ENCODE results near the gene PLCXD3.

PLCXD3 gene

DNA sequence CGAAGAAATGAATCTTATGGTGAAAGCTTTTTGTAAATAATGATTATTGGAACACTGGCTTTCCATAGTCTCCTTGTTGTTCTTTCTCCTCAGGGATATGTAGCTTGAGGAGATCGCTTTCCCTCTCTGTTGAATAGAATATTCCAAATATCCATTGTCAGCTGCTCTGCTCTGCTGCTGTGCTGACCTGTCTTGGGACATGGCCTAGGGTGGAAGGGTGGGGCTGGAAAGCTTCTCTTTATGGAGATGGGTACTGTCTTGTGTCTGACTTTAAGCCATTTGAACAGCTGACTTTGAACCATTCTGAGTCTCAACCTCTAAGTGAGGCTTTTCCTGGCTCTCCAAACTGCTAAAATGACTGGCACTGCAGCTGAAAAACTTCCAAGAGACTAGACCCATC is 135.8 kb downstream of the PLCXD3 start:
- TF ChIP-seq, protein P1, sequence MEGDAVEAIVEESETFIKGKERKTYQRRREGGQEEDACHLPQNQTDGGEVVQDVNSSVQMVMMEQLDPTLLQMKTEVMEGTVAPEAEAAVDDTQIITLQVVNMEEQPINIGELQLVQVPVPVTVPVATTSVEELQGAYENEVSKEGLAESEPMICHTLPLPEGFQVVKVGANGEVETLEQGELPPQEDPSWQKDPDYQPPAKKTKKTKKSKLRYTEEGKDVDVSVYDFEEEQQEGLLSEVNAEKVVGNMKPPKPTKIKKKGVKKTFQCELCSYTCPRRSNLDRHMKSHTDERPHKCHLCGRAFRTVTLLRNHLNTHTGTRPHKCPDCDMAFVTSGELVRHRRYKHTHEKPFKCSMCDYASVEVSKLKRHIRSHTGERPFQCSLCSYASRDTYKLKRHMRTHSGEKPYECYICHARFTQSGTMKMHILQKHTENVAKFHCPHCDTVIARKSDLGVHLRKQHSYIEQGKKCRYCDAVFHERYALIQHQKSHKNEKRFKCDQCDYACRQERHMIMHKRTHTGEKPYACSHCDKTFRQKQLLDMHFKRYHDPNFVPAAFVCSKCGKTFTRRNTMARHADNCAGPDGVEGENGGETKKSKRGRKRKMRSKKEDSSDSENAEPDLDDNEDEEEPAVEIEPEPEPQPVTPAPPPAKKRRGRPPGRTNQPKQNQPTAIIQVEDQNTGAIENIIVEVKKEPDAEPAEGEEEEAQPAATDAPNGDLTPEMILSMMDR (IDR thresholded peaks at IDR 0.05), result no peak

DNA sequence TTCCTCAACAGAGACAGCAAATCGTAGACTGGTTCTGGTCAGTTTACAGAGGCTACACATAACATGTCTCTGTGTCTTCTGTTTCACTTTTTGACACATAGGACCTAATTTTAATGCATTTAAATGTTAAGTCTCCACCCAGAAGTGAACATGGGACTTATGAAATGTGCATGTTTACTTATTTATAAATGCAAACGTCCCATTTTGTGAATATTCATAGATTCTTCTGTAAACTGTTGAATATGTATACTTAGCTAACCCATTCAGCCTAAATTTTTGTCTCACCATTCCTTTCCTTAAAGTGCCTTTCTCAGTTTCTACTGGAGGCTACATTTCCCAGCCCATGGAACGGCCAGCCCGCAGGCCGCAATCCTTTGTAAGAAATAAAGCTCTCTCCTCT is 137.2 kb downstream of the PLCXD3 start:
- TF ChIP-seq, protein P1 (IDR thresholded peaks at IDR 0.05), result no peak

DNA sequence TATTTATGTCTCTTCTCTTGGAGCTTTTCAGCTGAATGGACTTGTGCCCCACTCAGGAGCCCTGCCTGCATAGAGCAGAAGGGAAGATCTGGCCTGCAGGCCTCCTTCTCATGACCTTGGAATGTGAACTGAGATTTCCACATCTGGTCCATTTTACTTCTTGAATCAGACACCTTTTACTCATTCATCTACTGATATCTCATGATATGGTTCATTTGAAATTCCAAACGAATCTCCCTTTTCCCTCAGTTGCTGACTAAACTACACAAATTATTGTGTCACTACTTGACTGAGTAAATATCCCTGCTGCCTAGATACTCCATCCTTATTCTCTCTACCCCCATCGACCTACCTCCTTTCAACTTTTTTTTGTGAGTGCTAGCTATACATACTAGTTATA is 138.7 kb downstream of the PLCXD3 start:
- TF ChIP-seq, protein P1 (IDR thresholded peaks at IDR 0.05), result no peak

DNA sequence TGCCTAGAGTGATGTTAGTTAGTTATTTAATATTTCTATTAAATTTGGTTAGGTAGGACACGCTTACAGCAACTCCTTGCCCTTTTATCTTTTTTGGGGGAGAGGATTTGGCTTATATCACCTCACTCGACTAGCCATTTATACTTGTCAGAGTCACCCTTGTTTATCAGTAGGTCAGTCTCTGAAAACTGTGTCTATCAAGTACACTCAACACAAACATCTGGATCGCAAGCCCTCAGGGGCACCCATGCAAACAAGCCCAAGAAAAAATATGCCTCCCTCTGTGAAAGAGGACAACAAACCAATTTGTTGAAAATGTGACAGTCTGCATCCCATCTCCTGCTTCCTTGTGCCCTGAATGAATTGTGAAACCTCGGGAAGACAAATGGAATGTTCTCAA is 139.9 kb downstream of the PLCXD3 start:
- TF ChIP-seq, protein P1 (IDR thresholded peaks at IDR 0.05), result no peak

DNA sequence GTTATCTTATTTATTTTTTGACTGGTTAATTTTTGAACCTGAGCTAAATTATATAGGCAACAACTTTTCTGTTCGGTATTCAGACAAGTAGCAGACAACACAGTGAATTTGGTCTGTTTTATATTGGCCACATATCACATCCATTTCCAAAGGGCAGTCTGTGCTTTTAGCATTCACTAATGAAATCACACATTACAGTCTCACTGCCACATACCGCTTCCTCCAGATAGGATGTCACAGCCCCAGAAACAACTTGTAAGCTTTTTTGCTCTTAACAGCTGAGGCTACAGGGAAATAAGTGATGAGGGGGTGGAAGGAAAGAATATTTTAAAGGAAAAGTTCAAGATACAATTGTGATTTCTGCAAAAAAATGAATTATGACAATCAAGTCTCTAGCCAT is 140.6 kb downstream of the PLCXD3 start:
- TF ChIP-seq, protein P1 (IDR thresholded peaks at IDR 0.05), result no peak

DNA sequence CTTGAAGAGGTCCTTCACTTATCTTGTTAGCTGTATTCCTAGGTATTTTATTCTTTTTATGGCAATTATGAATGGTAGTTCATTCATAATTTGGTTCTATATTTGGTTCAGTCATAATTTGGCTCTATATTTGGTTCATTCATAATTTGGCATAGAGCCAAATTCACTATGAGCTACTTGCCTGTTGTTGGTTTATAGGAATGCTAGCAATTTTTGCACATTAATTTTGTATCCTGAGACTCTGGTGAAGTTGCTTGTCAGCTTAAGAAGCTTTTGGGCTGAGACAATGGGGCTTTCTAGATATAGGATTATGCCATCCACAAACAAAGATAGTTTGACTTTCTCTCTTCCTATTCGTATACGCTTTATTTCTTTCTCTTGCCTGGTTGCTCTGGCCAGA is 142.2 kb downstream of the PLCXD3 start:
- TF ChIP-seq, protein P1 (IDR thresholded peaks at IDR 0.05), result no peak

DNA sequence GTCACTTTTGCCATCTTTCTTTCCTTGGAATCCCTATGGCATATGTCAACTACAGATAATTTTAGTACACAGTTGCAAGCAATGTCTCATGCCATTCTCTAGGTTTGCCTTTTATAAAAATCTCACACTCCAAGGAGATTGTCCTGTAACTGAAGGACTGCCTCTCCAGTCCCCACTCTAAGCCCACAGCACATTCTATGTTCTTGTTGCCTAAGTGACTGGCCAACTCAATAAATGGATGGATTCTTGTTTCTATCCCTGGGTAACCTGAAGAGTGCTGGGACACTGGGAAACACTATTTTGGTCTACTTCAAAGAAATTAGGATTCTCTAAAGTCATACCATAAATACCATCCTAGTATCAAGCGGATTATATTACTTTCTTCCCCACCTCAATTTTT is 145.0 kb downstream of the PLCXD3 start:
- TF ChIP-seq, protein P1 (IDR thresholded peaks at IDR 0.05), result no peak

DNA sequence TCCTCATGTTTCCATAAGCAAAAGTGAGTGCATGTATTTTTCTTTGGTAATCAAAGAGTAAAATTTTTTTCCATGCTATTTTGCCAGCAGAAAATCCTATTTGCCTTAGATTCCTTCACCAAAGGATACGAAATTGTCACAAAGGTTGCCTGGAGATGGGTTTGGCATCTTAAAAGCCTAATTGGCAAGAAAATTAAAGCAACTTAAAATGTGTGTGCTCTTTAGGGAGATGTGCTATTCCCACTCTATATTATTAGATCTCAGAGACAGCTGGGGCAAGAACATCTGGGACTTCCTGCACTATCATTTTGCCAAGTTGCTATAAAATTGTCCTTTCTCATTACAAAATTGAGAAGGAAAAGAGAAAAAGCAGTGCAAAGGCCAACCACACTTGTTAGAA is 146.1 kb downstream of the PLCXD3 start:
- TF ChIP-seq, protein P1 (IDR thresholded peaks at IDR 0.05), result no peak

All from LNCAP (cell line).